Measurements from ENCODE around the gene PCNX3.

PCNX3 gene

GRCh38 chr11:65645710-65646109, 30.1 kb downstream of the PCNX3 start:
- DNase-seq (ENCODE audit: low read depth in 2 of 2): peak; percentile 14 to 53
- TF ChIP-seq CTCF (IDR thresholded peaks at IDR 0.05; ENCODE audit: low read depth, low read length): no peak
- H3K4me3 ChIP-seq (replicated peaks in 1 of 2; ENCODE audit: low read depth in 2 of 2, low read length in 2 of 2): no peak overlapping the region

GRCh38 chr11:65646288-65646957, 30.8 kb downstream of the PCNX3 start:
- DNase-seq (ENCODE audit: low read depth in 2 of 2): no peak
- TF ChIP-seq CTCF (IDR thresholded peaks at IDR 0.05; ENCODE audit: low read depth, low read length): no peak
- H3K4me3 ChIP-seq (replicated peaks in 1 of 2; ENCODE audit: low read depth in 2 of 2, low read length in 2 of 2): no peak overlapping the region

GRCh38 chr11:65646958-65647701, 31.6 kb downstream of the PCNX3 start:
- H3K4me3 ChIP-seq (replicated peaks in 1 of 2; ENCODE audit: low read depth in 2 of 2, low read length in 2 of 2): no peak overlapping the region

GRCh38 chr11:65648997-65649493, 33.5 kb downstream of the PCNX3 start:
- TF ChIP-seq CTCF (IDR thresholded peaks at IDR 0.05; ENCODE audit: low read depth, low read length): no peak
- no peak overlapping the region for H3K4me3 ChIP-seq (replicated peaks in 1 of 2; ENCODE audit: low read depth in 2 of 2, low read length in 2 of 2)
- no peak for DNase-seq (ENCODE audit: low read depth in 2 of 2)

More at GRCh38 chr11:65646958-65647701, 31.6 kb downstream of the PCNX3 start:
- TF ChIP-seq CTCF (IDR thresholded peaks at IDR 0.05; ENCODE audit: low read depth, low read length): no peak
- DNase-seq (ENCODE audit: low read depth in 2 of 2): peak in 1 of 2 donors; percentile 15

- H3K4me3 ChIP-seq (replicated peaks in 1 of 2; ENCODE audit: low read depth in 2 of 2, low read length in 2 of 2): no peak overlapping the region
- TF ChIP-seq CTCF (IDR thresholded peaks at IDR 0.05; ENCODE audit: low read depth, low read length): no peak
- DNase-seq (ENCODE audit: low read depth in 2 of 2): no peak
Observed at GRCh38 chr11:65649656-65650546, 34.3 kb downstream of the PCNX3 start.

GRCh38 chr11:65650547-65651338, 35.2 kb downstream of the PCNX3 start:
- no peak for DNase-seq (ENCODE audit: low read depth in 2 of 2)
- no peak for TF ChIP-seq CTCF (IDR thresholded peaks at IDR 0.05; ENCODE audit: low read depth, low read length)
- H3K4me3 ChIP-seq (replicated peaks in 1 of 2; ENCODE audit: low read depth in 2 of 2, low read length in 2 of 2): no peak overlapping the region
